ENCODE data around the gene ANO2.
A peak's percentile ranks its signal among the peaks of the same experiment; 100 is the strongest.

Gene ANO2

GRCh38 chr12:5808981-5809380 lies 136.1 kb downstream of the ANO2 start:
- no peak for DNase-seq

GRCh38 chr12:5807514-5808219 lies 137.4 kb downstream of the ANO2 start:
- DNase-seq = no peak

- DNase-seq = no peak
Observed at GRCh38 chr12:5807090-5807414, 138.0 kb downstream of the ANO2 start.

GRCh38 chr12:5806371-5807089 lies 138.5 kb downstream of the ANO2 start:
- DNase-seq = no peak

- DNase-seq = no peak
Observed at GRCh38 chr12:5803532-5803931, 141.5 kb downstream of the ANO2 start.

- no peak for DNase-seq
Observed at GRCh38 chr12:5798242-5799015, 146.6 kb downstream of the ANO2 start.

GRCh38 chr12:5797661-5798060 lies 147.4 kb downstream of the ANO2 start:
- no peak for DNase-seq

- DNase-seq = no peak
Observed at GRCh38 chr12:5796959-5797225, 148.2 kb downstream of the ANO2 start.

GRCh38 chr12:5796171-5796958 lies 148.7 kb downstream of the ANO2 start:
- DNase-seq = peak; percentile 4

GRCh38 chr12:5794156-5794555 lies 150.9 kb downstream of the ANO2 start:
- DNase-seq = no peak

- no peak for DNase-seq
Observed at GRCh38 chr12:5792343-5792742, 152.7 kb downstream of the ANO2 start.

GRCh38 chr12:5789469-5789968 lies 155.5 kb downstream of the ANO2 start:
- DNase-seq = no peak

- DNase-seq = no peak
Observed at GRCh38 chr12:5787828-5788227, 157.2 kb downstream of the ANO2 start.

- no peak for DNase-seq
Observed at GRCh38 chr12:5785601-5786000, 159.5 kb downstream of the ANO2 start.

- no peak for DNase-seq
Observed at GRCh38 chr12:5784462-5785130, 160.5 kb downstream of the ANO2 start.

GRCh38 chr12:5783289-5783920 lies 161.7 kb downstream of the ANO2 start:
- no peak for DNase-seq

GRCh38 chr12:5780536-5780935 lies 164.5 kb downstream of the ANO2 start:
- DNase-seq = no peak

GRCh38 chr12:5779401-5779800 lies 165.7 kb downstream of the ANO2 start:
- DNase-seq = no peak

GRCh38 chr12:5778821-5779220 lies 166.2 kb downstream of the ANO2 start:
- no peak for DNase-seq

- no peak for DNase-seq
Observed at GRCh38 chr12:5777451-5777850, 167.6 kb downstream of the ANO2 start.

- DNase-seq = no peak
Observed at GRCh38 chr12:5776091-5776490, 169.0 kb downstream of the ANO2 start.

GRCh38 chr12:5773550-5773949 lies 171.5 kb downstream of the ANO2 start:
- no peak for DNase-seq
